Astrocyte of the cerebellum (primary cell): ENCODE measurements around the gene PTCHD1.

ENCODE experiments used
- DNase-seq: peaks from one replicate; pipeline ENCODE4 v3.0.0-alpha.2; 2011; ENCODE audit warnings: low read depth
- H3K4me3 ChIP-seq: 2 replicates; pipeline ENCODE4 v1.5.1; 2011; ENCODE audit warnings: mild to moderate bottlenecking, low read depth, low read length, moderate library complexity
- in situ Hi-C: cut with HindIII; loops from 2 replicates; pipeline ENCODE4 v1.10.0; 2017; ENCODE audit warnings: low sequenced_read_pairs
- TF ChIP-seq, protein P1 (sequence below): IDR thresholded peaks from 2 replicates; pipeline ENCODE4 v1.5.1; 2012; ENCODE audit warnings: low read length, low read depth, moderate library complexity, mild to moderate bottlenecking; ENCODE audit errors: missing control alignments

Gene PTCHD1

GRCh38 chrX:23332888-23333821 lies 1.5 kb upstream of the PTCHD1 start:
- peak overlapping the region; percentile 3 for H3K4me3 ChIP-seq
- in situ Hi-C loops: no loop called here
- TF ChIP-seq, protein P1, sequence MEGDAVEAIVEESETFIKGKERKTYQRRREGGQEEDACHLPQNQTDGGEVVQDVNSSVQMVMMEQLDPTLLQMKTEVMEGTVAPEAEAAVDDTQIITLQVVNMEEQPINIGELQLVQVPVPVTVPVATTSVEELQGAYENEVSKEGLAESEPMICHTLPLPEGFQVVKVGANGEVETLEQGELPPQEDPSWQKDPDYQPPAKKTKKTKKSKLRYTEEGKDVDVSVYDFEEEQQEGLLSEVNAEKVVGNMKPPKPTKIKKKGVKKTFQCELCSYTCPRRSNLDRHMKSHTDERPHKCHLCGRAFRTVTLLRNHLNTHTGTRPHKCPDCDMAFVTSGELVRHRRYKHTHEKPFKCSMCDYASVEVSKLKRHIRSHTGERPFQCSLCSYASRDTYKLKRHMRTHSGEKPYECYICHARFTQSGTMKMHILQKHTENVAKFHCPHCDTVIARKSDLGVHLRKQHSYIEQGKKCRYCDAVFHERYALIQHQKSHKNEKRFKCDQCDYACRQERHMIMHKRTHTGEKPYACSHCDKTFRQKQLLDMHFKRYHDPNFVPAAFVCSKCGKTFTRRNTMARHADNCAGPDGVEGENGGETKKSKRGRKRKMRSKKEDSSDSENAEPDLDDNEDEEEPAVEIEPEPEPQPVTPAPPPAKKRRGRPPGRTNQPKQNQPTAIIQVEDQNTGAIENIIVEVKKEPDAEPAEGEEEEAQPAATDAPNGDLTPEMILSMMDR: no peak
- no peak for DNase-seq

DNA sequence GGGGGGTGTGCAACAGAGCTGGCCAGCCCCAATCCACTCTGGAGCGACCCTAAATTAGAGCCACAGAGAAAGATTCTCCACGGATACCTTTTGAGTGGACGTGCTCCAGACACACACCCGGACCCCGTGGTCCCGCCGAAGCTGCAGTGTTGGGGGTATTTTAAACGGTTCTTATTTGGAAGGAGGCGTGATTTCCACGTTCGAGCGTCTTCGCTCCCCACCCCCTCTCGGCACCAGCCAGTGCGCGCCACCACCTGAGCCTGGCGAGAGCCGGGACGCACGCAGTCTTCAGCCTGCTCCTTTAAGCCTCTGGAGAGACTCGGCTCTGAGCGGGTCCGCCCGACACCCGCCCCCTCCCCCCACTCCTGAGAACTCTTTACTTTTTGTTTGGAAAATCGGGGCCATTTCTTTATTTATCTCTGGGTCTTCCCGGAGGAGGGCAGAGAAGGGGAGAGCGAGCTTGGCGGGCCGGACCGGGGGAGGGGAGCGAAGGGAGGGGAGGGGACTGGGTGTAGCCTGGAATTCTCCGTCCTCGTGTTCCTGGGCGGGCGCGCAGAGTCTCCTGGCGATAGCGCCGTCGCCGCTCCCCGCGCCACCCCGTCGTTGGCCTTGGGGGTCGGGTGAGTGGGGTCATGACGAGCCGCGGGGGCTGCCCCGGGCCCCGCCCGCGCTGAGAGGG lies 668 bp upstream of the PTCHD1 start:
- in situ Hi-C loops: no loop called here
- no peak for DNase-seq
- peak overlapping the region; percentile 24 for H3K4me3 ChIP-seq
- TF ChIP-seq, protein P1: no peak

GRCh38 chrX:23334521-23334847 lies 165 bp upstream of the PTCHD1 start:
- H3K4me3 ChIP-seq: peak overlapping the region; percentile 24
- TF ChIP-seq, protein P1: no peak
- in situ Hi-C loops: no loop called here
- DNase-seq: no peak

DNA sequence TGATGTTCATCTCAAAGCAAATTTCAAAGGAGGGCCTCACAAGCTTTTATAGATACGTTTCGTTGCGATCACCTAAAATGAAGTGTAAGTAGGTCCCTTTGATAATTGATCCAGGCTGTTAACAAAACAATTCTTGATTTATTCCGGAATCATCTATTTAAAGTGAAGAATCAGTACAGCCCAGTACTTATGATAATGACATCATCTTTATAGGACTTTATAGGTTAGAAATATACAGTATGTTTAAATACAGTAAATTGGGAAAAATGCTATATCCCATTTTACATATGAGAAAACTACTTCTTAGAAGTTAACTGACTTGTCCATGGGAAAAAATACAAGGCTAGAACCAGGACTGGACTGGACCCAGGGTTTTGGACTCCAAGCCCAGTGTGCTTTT lies 3.7 kb downstream of the PTCHD1 start:
- TF ChIP-seq, protein P1: no peak
- DNase-seq: no peak
- in situ Hi-C loops: no loop called here
- no peak overlapping the region for H3K4me3 ChIP-seq

DNA sequence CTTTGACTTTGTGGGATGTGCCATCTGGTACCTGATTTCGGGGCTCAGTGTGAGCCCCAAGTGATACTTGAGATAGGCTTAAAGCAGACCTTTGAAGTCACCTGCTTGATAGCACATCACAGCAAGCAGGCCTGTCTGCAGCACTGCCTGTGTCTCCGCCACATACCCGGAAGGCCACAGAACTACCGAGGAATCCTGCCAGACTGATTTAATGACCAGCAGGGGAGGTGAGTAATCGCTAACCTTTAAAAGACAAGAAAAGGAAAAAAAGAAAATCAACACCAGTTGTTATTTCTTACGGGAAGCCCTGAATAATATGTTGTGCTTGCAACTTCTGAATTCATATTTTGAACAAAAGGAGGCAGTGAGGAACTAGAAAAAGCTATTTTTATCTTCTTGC lies 6.8 kb downstream of the PTCHD1 start:
- DNase-seq: peak; percentile 27
- TF ChIP-seq, protein P1: no peak
- H3K4me3 ChIP-seq: no peak overlapping the region
- in situ Hi-C loops: no loop called here

DNA sequence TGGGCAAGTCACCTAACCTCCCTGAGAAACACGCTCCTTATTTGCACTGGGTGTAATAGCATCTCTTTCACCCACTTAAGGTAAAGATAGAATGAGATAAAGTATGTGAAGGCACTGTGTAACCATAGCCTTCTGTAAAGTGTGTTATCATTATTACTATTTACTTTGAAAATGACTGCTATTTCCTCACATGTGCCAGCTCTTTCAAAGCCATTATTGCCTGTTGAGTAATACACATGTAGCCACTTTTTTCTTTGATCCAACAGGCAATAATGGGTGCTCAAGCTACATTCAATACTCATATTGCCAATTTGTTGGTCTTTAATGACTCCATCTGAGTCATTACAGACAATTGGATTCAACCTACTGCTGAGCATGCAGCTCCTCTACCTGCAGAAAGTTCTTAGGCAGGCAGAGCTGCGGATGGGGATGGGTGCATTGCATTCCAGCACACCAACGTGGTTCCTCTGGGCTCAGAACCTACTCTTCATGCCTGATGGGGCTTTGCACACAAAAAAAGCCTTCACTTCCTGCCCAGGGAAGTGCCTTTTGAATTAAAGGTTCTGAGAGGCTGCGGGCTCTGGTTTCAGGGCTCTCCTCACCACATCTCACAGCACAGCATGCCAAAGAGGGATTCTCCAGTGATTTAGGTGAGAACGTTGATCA lies 9.7 kb downstream of the PTCHD1 start:
- TF ChIP-seq, protein P1: no peak
- no peak for DNase-seq
- in situ Hi-C loops: no loop called here
- no peak overlapping the region for H3K4me3 ChIP-seq
